Endothelial cell of umbilical vein (primary cell): ENCODE measurements around the gene NUPR1.

Experiments
- CTCF ChIP-seq, 2 donors: IDR thresholded peaks; 1 replicate in 1 of 2; 2 replicates in 1 of 2; pipeline ENCODE4 v1.5.1; 2011; ENCODE audit warnings: low read length in 2 of 2, mild to moderate bottlenecking in 2 of 2, moderate library complexity in 2 of 2, control low read depth in 1 of 2, inconsistent platforms in 1 of 2, low read depth in 1 of 2; ENCODE audit not compliant: insufficient read depth in 1 of 2; ENCODE audit errors: extremely low read depth in 1 of 2
- EZH2 ChIP-seq: IDR thresholded peaks from 2 replicates; pipeline ENCODE4 v1.6.1; 2012; ENCODE audit warnings: borderline replicate concordance, low read depth, mild to moderate bottlenecking, moderate library complexity, low read length, inconsistent platforms; ENCODE audit not compliant: severe bottlenecking
- GATA2 ChIP-seq: IDR thresholded peaks from 2 replicates; pipeline ENCODE4 v1.7.0; 2011; ENCODE audit warnings: low read depth, mild to moderate bottlenecking, moderate library complexity, mixed read lengths, low read length; ENCODE audit not compliant: insufficient read length, insufficient read depth
- POLR2A ChIP-seq: IDR thresholded peaks from 2 replicates; pipeline ENCODE4 v1.6.1; 2012; ENCODE audit warnings: low read depth, mild to moderate bottlenecking, control low read depth, low read length
- POLR2AphosphoS5 ChIP-seq: IDR thresholded peaks from 2 replicates; pipeline ENCODE4 v1.6.1; 2012; ENCODE audit warnings: low read depth, mild to moderate bottlenecking, control low read depth, low read length, moderate library complexity; ENCODE audit not compliant: insufficient read depth

GRCh38 chr16:28491230-28491969 is 47.4 kb downstream of the NUPR1 start:
- TF ChIP-seq POLR2A (no peak), CTCF (IDR thresholded peaks at IDR 0.05; ENCODE audit: extremely low read depth in 1 of 2, insufficient read depth in 1 of 2, low read depth in 1 of 2, low read length in 2 of 2) (peak in 1 of 2 donors; percentile 37), EZH2 (no peak), POLR2AphosphoS5 (peak; percentile 51), GATA2 (no peak)
